K562 (cell line): ENCODE measurements around the gene H3-3A. TPM values are rescaled to one million over a fixed set of nuclear protein-coding genes. Genes with fewer than 3 reads are reported as not detected.

Source experiments
- BACH1 ChIP-seq: fragments of 200-800 bp; sonication (Bioruptor generic); IDR thresholded peaks from 2 replicates; pipeline ENCODE4 v1.6.1; 2016; ENCODE audit warnings: missing genetic modification characterization, missing compliant biosample characterization
- CTCF ChIP-seq, 3 experiments: IDR thresholded peaks in 2 of 3; conservative IDR thresholded peaks in 1 of 3; 2 replicates each; pipeline ENCODE4 v1.5.1; 2011 to 2012; ENCODE audit warnings: low read length in 3 of 3, mild to moderate bottlenecking in 3 of 3, control low read depth in 2 of 3, improper control_type of control experiment in 1 of 3, inconsistent platforms in 1 of 3, low read depth in 1 of 3, mixed read lengths in 1 of 3, moderate library complexity in 1 of 3; ENCODE audit not compliant: insufficient read depth in 2 of 3
- ELF4 ChIP-seq: fragments of 450-650 bp; formaldehyde crosslinking; IDR thresholded peaks from 2 replicates; pipeline ENCODE4 v1.4.0; 2022; ENCODE audit warnings: missing genetic modification characterization
- HBP1 ChIP-seq: fragments of 450-650 bp; formaldehyde crosslinking; IDR thresholded peaks from 2 replicates; pipeline ENCODE4 v1.4.0; 2022; ENCODE audit warnings: missing genetic modification characterization
- MEF2D ChIP-seq: conservative IDR thresholded peaks from 2 replicates; pipeline ENCODE4 v1.6.1; 2016; ENCODE audit warnings: low read depth, missing genetic modification characterization, missing compliant biosample characterization
- NR2C2 ChIP-seq, 2 experiments: fragments of 200-800 bp in 1 of 2; sonication (Bioruptor generic) in 1 of 2; sonication (generic) in 1 of 2; formaldehyde crosslinking in 1 of 2; IDR thresholded peaks; 2 replicates each; pipeline versions ENCODE4 v1.6.1 to v1.8.0; 2016 to 2022; ENCODE audit warnings: mild to moderate bottlenecking in 1 of 2, missing compliant biosample characterization in 1 of 2, missing genetic modification characterization in 1 of 2, missing genetic modification reagents in 1 of 2
- THRAP3 ChIP-seq: fragments of 450-650 bp; IDR thresholded peaks from 2 replicates; pipeline ENCODE4 v1.6.1; 2016; ENCODE audit warnings: mild to moderate bottlenecking, inconsistent platforms, borderline replicate concordance
- VEZF1 ChIP-seq: fragments of 200-800 bp; sonication (Bioruptor generic); IDR thresholded peaks from 2 replicates; pipeline ENCODE4 v1.6.1; 2017; ENCODE audit warnings: missing genetic modification characterization, missing compliant biosample characterization
- ZNF695 ChIP-seq: fragments of 450-650 bp; formaldehyde crosslinking; IDR thresholded peaks from 2 replicates; pipeline ENCODE4 v1.4.0; 2020; ENCODE audit warnings: mild to moderate bottlenecking, moderate library complexity
- ZNF76 ChIP-seq: fragments of 250-450 bp; sonication (Bioruptor Pico); IDR thresholded peaks from 2 replicates; pipeline ENCODE4 v1.4.0; 2020; ENCODE audit warnings: mild to moderate bottlenecking, moderate library complexity, borderline replicate concordance
- polyA plus RNA-seq, 8 experiments: library from polyadenylated mRNA; depleted of rRNA in 4 of 8; stranded (reverse) in 5 of 8; unstranded in 3 of 8; fragments of >200 nt; fragmentation: Nextera tagmentation in 2 of 8; fragmentation: Illumina TruSeq in 1 of 8; extraction: Ambion mirVana in 2 of 8; extraction: Trizol in 1 of 8; gene quantifications; 2 replicates each; pipeline versions ENCODE4 v1.2.1 to v1.2.3, GENCODE V29; 2011 to 2014; ENCODE audit warnings: inconsistent platforms in 1 of 8, missing spikeins in 1 of 8
- total RNA-seq, 7 experiments: library from RNA; depleted of rRNA in 6 of 7; stranded (reverse); fragments of >200 nt in 6 of 7; fragmentation: Illumina TruSeq in 2 of 7; extraction: Trizol in 2 of 7; gene quantifications; 2 replicates each; pipeline versions ENCODE4 v1.2.1 to v1.2.3, GENCODE V29; 2011 to 2021; ENCODE audit warnings: low replicate concordance in 1 of 7
- TF ChIP-seq, protein P1 (sequence below), 2 experiments: fragments of 450-650 bp; IDR thresholded peaks; 2 replicates each; pipeline ENCODE4 v1.6.1; 2018; ENCODE audit warnings: mild to moderate bottlenecking in 2 of 2, low read depth in 1 of 2; ENCODE audit not compliant: partially characterized antibody in 2 of 2
- TF ChIP-seq, protein P2 (sequence below): fragments of 450-650 bp; IDR thresholded peaks from 2 replicates; pipeline ENCODE4 v1.6.1; 2018; ENCODE audit not compliant: partially characterized antibody

Gene H3-3A
- total and polyA plus RNA-seq, 9 of the 15 experiments (the other 6 are each of a cell fraction or from before 2014, with no cell fraction given): 426 to 1,083 (median 591) TPM

DNA sequence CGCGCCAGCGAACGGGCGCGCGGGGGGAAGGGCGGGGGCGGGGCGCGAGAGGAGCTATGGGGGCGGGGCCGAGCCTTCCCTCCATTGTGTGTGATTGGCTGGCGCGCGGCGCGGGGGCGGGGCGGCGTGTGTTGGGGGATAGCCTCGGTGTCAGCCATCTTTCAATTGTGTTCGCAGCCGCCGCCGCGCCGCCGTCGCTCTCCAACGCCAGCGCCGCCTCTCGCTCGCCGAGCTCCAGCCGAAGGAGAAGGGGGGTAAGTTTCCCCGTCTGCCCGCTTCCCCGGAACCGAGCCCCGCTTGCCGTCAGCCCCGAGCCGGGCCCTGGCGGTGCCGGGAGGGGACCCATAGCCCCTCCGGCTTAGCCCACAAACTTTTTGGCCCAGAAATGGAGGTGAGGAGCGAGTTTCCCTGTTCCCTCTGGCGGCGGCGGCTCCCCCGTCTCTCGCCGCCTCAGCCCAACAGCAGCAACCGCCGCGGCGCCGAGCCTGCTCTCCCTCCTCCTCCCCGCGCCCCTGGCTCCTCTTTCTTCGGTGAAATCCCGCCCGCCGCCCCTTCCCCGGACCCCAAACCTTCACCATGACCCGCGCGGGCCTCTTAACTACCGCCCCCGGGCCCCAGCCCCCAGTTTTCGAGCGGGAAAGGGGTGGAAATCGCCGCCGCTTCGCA lies at the start of gene H3-3A (continued):
- TF ChIP-seq HBP1: peak; percentile 40; the same call in 1 of the 2 replicates
- TF ChIP-seq VEZF1 (CRISPR knock-in tag): peak; percentile 95
- TF ChIP-seq, protein P1, sequence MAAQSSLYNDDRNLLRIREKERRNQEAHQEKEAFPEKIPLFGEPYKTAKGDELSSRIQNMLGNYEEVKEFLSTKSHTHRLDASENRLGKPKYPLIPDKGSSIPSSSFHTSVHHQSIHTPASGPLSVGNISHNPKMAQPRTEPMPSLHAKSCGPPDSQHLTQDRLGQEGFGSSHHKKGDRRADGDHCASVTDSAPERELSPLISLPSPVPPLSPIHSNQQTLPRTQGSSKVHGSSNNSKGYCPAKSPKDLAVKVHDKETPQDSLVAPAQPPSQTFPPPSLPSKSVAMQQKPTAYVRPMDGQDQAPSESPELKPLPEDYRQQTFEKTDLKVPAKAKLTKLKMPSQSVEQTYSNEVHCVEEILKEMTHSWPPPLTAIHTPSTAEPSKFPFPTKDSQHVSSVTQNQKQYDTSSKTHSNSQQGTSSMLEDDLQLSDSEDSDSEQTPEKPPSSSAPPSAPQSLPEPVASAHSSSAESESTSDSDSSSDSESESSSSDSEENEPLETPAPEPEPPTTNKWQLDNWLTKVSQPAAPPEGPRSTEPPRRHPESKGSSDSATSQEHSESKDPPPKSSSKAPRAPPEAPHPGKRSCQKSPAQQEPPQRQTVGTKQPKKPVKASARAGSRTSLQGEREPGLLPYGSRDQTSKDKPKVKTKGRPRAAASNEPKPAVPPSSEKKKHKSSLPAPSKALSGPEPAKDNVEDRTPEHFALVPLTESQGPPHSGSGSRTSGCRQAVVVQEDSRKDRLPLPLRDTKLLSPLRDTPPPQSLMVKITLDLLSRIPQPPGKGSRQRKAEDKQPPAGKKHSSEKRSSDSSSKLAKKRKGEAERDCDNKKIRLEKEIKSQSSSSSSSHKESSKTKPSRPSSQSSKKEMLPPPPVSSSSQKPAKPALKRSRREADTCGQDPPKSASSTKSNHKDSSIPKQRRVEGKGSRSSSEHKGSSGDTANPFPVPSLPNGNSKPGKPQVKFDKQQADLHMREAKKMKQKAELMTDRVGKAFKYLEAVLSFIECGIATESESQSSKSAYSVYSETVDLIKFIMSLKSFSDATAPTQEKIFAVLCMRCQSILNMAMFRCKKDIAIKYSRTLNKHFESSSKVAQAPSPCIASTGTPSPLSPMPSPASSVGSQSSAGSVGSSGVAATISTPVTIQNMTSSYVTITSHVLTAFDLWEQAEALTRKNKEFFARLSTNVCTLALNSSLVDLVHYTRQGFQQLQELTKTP (IDR thresholded peaks at IDR 0.05; ENCODE audit: low read depth in 1 of 2, partially characterized antibody in 2 of 2): peak; percentile 41 to 63
- TF ChIP-seq THRAP3: no peak
- TF ChIP-seq ZNF695 (CRISPR knock-in tag): no peak
- TF ChIP-seq ELF4: 0 out of 2 replicates have a peak, but pooled peaks have one; percentile 55
- TF ChIP-seq NR2C2 (CRISPR knock-in tag; IDR thresholded peaks at IDR 0.05): no peak
- TF ChIP-seq NR2C2 (tag; IDR thresholded peaks at IDR 0.05): no peak
- TF ChIP-seq ZNF76 (CRISPR knock-in tag): 0 out of 2 replicates have a peak, but pooled peaks have one; percentile 32
- TF ChIP-seq BACH1 (tag): no peak
- TF ChIP-seq, protein P2, sequence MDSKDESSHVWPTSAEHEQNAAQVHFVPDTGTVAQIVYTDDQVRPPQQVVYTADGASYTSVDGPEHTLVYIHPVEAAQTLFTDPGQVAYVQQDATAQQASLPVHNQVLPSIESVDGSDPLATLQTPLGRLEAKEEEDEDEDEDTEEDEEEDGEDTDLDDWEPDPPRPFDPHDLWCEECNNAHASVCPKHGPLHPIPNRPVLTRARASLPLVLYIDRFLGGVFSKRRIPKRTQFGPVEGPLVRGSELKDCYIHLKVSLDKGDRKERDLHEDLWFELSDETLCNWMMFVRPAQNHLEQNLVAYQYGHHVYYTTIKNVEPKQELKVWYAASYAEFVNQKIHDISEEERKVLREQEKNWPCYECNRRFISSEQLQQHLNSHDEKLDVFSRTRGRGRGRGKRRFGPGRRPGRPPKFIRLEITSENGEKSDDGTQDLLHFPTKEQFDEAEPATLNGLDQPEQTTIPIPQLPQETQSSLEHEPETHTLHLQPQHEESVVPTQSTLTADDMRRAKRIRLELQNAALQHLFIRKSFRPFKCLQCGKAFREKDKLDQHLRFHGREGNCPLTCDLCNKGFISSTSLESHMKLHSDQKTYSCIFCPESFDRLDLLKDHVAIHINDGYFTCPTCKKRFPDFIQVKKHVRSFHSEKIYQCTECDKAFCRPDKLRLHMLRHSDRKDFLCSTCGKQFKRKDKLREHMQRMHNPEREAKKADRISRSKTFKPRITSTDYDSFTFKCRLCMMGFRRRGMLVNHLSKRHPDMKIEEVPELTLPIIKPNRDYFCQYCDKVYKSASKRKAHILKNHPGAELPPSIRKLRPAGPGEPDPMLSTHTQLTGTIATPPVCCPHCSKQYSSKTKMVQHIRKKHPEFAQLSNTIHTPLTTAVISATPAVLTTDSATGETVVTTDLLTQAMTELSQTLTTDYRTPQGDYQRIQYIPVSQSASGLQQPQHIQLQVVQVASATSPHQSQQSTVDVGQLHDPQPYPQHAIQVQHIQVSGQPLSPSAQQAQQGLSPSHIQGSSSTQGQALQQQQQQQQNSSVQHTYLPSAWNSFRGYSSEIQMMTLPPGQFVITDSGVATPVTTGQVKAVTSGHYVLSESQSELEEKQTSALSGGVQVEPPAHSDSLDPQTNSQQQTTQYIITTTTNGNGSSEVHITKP: no peak
- TF ChIP-seq CTCF (IDR thresholded peaks at IDR 0.05 in 2 of 3, conservative IDR thresholded peaks at IDR 0.05 in 1 of 3; ENCODE audit: insufficient read depth in 2 of 3, low read depth in 1 of 3, low read length in 3 of 3): peak in 1 of 3 experiments; percentile 23; a peak in 2 of 6 replicates
- TF ChIP-seq MEF2D (tag): no peak
